A204.1 (cell line): ENCODE measurements around the gene FLT3LG.
"Not testable (repeated sequence)": the region's sequence is repeated elsewhere in the genome, so short reads cannot be mapped to it uniquely, and the experiment has no call there.

Source experiments
- FAIRE-seq: peaks from 2 replicates; lab custom pipeline; 2012; peaks lifted over from hg19 to GRCh38; lab: Jason Lieb, UNC

FLT3LG gene

DNA sequence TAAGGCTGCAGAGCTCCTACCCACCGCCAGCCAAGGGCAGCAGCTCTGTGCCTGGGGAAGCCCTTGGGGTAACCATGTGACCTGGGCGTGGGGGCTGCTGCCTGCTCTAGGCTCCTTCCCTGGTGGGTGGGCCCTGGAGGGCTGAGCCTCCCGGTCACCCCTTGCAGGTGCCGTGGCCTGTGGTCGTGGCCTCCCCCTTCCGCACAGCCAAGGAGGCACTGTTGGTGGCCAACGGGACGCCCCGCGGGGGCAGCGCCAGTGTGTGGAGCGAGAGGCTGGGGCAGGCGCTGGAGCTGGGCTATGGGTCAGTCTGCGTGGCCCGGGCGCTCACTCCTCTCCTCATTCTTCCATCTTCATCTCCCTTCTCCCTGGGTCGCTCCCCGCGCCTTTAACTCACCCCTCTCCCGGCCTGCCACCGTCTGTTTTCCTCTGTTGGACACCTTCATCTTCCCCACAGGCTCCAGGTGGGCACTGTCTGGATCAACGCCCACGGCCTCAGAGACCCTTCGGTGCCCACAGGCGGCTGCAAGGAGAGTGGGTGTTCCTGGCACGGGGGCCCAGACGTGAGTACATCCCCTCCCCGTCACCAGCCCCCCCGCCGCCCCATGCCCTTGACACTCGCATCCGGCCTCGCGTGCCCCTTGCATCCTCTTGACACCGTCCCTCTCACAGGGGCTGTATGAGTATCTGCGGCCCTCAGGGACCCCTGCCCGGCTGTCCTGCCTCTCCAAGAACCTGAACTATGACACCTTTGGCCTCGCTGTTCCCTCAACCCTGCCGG, 9.9 kb upstream of the FLT3LG start:
- no peak for FAIRE-seq

- no peak for FAIRE-seq
Observed at GRCh38 chr19:49465371-49465770, 8.6 kb upstream of the FLT3LG start.

- no peak for FAIRE-seq
Observed at GRCh38 chr19:49468199-49468598, 5.8 kb upstream of the FLT3LG start.

DNA sequence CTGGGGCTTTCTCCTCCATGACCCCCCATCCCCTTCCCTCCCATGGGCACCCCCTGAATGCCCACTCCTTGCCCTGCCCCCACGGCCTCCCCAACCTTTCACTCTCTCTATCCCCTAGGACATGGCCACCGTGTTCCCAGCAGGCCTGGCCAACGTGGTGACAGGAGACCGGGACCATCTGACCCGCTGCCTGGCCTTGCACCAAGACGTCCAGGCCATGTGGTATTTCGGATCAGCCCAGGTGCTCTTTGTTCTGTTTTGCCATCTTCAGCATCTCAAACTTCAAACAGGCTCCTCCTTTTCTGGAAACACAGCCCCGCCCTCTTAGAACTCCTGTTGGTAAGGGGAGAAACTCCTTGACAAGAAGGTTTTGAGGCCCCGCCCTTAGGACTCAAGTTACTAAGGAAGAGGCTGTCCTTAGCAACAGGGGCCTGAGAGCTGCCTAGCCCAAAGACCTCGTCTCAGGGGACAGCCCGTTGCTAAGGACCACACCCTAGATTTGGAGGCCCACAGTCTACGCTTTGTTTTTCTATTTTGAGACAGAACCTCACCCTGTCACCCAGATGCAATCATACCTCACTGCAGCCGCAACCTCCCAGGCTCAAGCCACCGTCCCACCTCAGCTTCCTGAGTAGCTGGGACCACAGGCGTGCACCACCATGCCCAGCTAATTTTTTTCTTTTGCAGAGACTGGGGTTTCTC, 5.1 kb upstream of the FLT3LG start:
- FAIRE-seq: no peak

GRCh38 chr19:49469828-49470614, 4.0 kb upstream of the FLT3LG start:
- no peak for FAIRE-seq

GRCh38 chr19:49470615-49470978, 3.4 kb upstream of the FLT3LG start:
- FAIRE-seq: no peak

- FAIRE-seq: no peak
Observed at GRCh38 chr19:49472936-49473335, 1.1 kb upstream of the FLT3LG start.

GRCh38 chr19:49473501-49473867, 531 bp upstream of the FLT3LG start:
- not testable (repeated sequence) for FAIRE-seq

- no peak for FAIRE-seq
Observed at GRCh38 chr19:49474542-49474924, 518 bp downstream of the FLT3LG start.

DNA sequence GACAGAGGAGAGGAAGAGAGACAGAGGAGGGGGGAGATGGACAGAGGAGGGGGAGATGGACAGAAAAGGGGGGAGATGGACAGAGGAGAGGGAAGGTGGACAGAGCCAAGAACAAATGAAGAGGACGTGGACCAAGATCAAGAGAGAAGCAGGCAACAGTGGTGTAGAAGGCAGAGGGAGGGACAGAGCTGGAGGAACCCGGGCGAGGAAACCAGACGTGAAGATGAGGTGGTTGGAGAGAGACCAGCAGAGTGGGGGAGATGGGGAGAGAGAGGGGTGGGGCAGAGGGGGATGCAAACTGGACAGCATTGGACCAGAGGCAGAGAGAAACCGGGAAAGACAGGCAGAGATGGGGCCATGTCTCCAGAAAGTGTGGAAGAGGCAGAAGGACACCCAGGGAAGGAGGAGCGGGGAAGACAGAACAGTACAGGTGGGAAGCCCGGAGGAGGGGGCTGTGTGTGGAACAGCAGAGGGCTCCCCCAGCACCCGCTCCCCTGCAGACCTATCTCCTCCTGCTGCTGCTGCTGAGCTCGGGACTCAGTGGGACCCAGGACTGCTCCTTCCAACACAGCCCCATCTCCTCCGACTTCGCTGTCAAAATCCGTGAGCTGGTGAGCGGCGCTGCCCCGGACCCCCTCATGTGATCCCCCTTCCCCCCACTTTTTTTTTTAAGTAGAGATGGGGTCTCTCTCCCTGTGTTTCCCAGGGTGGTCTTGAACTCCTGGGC, 1.3 kb downstream of the FLT3LG start:
- no peak for FAIRE-seq

- FAIRE-seq: no peak
Observed at GRCh38 chr19:49475995-49476880, 2.2 kb downstream of the FLT3LG start.

DNA sequence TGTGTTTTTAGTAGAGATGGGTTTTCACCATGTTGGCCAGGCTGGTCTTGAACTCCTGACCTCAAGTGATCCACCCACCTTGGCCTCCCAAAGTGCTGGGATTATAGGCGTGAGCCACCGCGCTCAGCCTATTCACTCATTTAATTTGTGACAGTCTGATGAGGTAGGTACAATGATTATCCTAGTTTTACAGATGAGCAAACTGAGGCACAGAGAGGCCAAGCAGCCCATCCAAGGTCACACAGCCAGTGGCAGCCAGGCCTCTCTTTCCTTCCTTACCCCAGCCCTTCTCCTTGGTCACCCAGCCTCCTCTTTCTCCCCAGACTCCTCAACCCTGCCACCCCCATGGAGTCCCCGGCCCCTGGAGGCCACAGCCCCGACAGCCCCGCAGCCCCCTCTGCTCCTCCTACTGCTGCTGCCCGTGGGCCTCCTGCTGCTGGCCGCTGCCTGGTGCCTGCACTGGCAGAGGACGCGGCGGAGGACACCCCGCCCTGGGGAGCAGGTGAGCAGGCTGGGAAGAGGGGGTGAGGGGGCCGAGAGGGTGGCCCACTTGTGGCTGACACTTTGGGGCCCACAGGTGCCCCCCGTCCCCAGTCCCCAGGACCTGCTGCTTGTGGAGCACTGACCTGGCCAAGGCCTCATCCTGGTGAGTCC, 6.1 kb downstream of the FLT3LG start:
- FAIRE-seq: no peak

- FAIRE-seq: no peak
Observed at GRCh38 chr19:49481020-49481683, 7.1 kb downstream of the FLT3LG start.

DNA sequence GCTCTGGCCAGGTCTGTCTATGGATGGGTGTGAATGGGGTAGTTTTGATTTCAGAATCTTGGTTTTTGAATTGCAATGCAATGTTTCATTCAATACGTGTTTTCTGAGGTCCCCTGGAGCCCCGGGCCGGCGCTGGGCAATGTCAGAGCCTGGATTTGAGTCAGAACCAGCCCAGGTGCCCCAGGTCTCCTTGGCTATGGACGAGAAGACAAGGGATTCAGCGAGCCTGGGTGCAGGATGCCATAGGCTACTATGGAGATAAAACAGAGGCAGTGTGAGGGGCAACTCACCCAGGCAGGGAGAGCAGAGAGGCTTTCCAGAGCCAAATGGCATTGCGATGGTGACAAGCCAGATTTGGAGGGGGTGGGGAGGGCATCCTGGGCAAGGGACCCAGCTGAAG, 12.2 kb downstream of the FLT3LG start:
- no peak for FAIRE-seq

GRCh38 chr19:49486710-49487276, 12.8 kb downstream of the FLT3LG start:
- FAIRE-seq: no peak

DNA sequence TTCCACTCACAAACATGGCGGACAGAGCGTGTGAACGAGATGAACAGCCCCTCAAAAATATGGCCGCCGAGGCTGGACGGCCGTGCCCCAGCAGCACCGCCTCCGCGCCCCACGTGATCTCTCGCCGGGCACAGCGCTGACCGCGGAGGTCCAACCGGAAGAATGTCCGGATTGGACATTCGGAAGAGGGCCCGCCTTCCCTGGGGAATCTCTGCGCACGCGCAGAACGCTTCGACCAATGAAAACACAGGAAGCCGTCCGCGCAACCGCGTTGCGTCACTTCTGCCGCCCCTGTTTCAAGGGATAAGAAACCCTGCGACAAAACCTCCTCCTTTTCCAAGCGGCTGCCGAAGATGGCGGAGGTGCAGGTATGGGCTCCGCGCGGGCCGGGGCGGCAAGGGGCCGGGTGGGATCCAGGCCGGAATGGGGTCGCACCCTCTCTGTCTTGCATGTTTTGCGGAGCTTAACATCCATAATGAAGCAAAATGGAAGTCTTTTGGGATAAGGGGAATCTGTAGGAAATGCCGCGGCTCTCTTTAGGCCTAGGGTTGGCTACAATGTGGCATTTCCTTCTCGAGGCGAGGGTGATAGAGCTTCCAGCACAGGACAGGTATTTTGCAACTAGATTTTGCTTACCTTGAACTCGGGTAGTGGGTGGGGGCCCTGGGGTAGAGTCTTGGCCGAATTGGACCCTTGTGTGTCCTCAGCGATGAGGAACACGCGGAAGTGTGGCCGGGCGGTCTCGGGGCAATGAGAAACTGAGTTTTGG, 13.4 kb downstream of the FLT3LG start, which contains the start of gene RPL13A:
Gene RPL13A (plus strand): TSS at position 332 of the 769 bp plus-strand sequence. CDS start 22 bp downstream, at position 354.
- peak; percentile 93 for FAIRE-seq

GRCh38 chr19:49488046-49488862, 14.2 kb downstream of the FLT3LG start:
- no peak for FAIRE-seq

DNA sequence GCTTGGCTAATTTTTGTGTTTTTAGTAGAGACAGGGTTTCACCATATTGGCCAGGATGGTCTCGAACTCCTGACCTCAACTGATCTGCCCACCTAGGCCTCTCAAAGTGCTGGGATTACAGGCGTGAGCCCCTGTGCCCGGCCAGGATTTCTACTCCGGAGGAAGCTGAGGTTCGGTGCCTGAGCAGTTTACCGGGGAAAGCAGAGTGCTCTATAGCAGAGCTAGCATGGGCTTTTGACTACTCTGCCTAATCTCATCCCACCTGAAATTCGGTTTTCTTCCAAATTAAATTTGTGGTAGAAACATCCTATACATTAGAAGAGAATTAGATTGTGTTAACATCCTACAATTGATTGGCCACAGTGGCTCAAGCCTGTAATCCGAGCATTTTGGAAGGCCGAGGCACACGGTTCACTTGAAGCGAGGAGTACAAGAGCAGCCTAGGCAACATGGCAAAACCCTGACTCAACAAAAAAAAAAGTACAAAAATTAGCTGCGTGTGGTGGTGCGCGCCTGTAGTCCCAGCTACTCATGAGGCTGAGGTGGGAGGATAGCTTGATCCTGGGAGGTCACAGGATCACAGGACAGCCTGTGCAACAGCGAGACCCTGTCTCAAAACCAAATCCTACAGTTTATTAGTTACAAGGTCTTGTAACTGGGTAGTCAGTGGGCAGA, 15.0 kb downstream of the FLT3LG start:
- no peak for FAIRE-seq
